ENCODE data around the gene PDXK. TPM values are rescaled to one million over a fixed set of nuclear protein-coding genes. Genes with fewer than 3 reads are reported as not detected.

PDXK gene
- total and polyA plus RNA-seq, 9 of the 15 experiments (the other 6 are each of a cell fraction or from before 2014, with no cell fraction given), result 5.6 to 162 (median 76.5) TPM

- TF ChIP-seq, protein P1, sequence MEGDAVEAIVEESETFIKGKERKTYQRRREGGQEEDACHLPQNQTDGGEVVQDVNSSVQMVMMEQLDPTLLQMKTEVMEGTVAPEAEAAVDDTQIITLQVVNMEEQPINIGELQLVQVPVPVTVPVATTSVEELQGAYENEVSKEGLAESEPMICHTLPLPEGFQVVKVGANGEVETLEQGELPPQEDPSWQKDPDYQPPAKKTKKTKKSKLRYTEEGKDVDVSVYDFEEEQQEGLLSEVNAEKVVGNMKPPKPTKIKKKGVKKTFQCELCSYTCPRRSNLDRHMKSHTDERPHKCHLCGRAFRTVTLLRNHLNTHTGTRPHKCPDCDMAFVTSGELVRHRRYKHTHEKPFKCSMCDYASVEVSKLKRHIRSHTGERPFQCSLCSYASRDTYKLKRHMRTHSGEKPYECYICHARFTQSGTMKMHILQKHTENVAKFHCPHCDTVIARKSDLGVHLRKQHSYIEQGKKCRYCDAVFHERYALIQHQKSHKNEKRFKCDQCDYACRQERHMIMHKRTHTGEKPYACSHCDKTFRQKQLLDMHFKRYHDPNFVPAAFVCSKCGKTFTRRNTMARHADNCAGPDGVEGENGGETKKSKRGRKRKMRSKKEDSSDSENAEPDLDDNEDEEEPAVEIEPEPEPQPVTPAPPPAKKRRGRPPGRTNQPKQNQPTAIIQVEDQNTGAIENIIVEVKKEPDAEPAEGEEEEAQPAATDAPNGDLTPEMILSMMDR (IDR thresholded peaks at IDR 0.05 in 2 of 3, conservative IDR thresholded peaks at IDR 0.05 in 1 of 3; ENCODE audit: insufficient read depth in 2 of 3, low read depth in 1 of 3, low read length in 3 of 3), result no peak
- no peak for TF ChIP-seq SMARCA4 (IDR thresholded peaks at IDR 0.05)
- TF ChIP-seq C11orf30 (IDR thresholded peaks at IDR 0.05; ENCODE audit: low read depth), result peak; percentile 48
- TF ChIP-seq, protein P2, sequence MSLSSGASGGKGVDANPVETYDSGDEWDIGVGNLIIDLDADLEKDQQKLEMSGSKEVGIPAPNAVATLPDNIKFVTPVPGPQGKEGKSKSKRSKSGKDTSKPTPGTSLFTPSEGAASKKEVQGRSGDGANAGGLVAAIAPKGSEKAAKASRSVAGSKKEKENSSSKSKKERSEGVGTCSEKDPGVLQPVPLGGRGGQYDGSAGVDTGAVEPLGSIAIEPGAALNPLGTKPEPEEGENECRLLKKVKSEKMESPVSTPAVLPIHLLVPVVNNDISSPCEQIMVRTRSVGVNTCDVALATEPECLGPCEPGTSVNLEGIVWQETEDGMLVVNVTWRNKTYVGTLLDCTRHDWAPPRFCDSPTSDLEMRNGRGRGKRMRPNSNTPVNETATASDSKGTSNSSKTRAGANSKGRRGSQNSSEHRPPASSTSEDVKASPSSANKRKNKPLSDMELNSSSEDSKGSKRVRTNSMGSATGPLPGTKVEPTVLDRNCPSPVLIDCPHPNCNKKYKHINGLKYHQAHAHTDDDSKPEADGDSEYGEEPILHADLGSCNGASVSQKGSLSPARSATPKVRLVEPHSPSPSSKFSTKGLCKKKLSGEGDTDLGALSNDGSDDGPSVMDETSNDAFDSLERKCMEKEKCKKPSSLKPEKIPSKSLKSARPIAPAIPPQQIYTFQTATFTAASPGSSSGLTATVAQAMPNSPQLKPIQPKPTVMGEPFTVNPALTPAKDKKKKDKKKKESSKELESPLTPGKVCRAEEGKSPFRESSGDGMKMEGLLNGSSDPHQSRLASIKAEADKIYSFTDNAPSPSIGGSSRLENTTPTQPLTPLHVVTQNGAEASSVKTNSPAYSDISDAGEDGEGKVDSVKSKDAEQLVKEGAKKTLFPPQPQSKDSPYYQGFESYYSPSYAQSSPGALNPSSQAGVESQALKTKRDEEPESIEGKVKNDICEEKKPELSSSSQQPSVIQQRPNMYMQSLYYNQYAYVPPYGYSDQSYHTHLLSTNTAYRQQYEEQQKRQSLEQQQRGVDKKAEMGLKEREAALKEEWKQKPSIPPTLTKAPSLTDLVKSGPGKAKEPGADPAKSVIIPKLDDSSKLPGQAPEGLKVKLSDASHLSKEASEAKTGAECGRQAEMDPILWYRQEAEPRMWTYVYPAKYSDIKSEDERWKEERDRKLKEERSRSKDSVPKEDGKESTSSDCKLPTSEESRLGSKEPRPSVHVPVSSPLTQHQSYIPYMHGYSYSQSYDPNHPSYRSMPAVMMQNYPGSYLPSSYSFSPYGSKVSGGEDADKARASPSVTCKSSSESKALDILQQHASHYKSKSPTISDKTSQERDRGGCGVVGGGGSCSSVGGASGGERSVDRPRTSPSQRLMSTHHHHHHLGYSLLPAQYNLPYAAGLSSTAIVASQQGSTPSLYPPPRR (CRISPR knock-in tag; IDR thresholded peaks at IDR 0.05; ENCODE audit: borderline replicate concordance), result no peak
- no peak for TF ChIP-seq TCF15 (CRISPR knock-in tag; IDR thresholded peaks at IDR 0.05)
- TF ChIP-seq, protein P3, sequence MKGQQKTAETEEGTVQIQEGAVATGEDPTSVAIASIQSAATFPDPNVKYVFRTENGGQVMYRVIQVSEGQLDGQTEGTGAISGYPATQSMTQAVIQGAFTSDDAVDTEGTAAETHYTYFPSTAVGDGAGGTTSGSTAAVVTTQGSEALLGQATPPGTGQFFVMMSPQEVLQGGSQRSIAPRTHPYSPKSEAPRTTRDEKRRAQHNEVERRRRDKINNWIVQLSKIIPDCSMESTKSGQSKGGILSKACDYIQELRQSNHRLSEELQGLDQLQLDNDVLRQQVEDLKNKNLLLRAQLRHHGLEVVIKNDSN (CRISPR knock-in tag; IDR thresholded peaks at IDR 0.05), result no peak
- no peak for TF ChIP-seq ZNF174 (CRISPR knock-in tag; IDR thresholded peaks at IDR 0.05)
- no peak for TF ChIP-seq ZNF175 (CRISPR knock-in tag; IDR thresholded peaks at IDR 0.05; ENCODE audit: low read depth)
- TF ChIP-seq ZNF324 (CRISPR knock-in tag; IDR thresholded peaks at IDR 0.05), result no peak
- no peak for TF ChIP-seq BRD4 (IDR thresholded peaks at IDR 0.05)
- TF ChIP-seq MEIS2 (IDR thresholded peaks at IDR 0.05; ENCODE audit: partially characterized antibody), result peak; percentile 71
- 0 out of 2 replicates have a peak, but pooled peaks have one; percentile 20 for TF ChIP-seq EP300 (IDR thresholded peaks at IDR 0.05; ENCODE audit: low read length)
- TF ChIP-seq RBM15 (IDR thresholded peaks at IDR 0.05; ENCODE audit: insufficient read depth, low read length), result no peak
- TF ChIP-seq CHD2 (IDR thresholded peaks at IDR 0.05; ENCODE audit: low read depth, low read length), result no peak
- TF ChIP-seq, protein P4, sequence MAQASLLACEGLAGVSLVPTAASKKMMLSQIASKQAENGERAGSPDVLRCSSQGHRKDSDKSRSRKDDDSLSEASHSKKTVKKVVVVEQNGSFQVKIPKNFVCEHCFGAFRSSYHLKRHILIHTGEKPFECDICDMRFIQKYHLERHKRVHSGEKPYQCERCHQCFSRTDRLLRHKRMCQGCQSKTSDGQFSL (CRISPR knock-in tag; IDR thresholded peaks at IDR 0.05), result no peak
- TF ChIP-seq, protein P4 (tag; IDR thresholded peaks at IDR 0.05), result no peak
- TF ChIP-seq MAFG (tag; conservative IDR thresholded peaks at IDR 0.05), result 0 out of 2 replicates have a peak, but pooled peaks have one; percentile 7
- peak; percentile 36; the same call in 1 of the 2 replicates for TF ChIP-seq TEAD4 (IDR thresholded peaks at IDR 0.05; ENCODE audit: low read length)
- no peak for TF ChIP-seq TEAD4 (CRISPR knock-in tag; IDR thresholded peaks at IDR 0.05; ENCODE audit: borderline replicate concordance)
- TF ChIP-seq GABPB1 (CRISPR knock-in tag; IDR thresholded peaks at IDR 0.05), result 0 out of 2 replicates have a peak, but pooled peaks have one; percentile 16
Observed at GRCh38 chr21:43712268-43712942, 6.5 kb upstream of the PDXK start (continued).

All from K562 (cell line).